ENCODE results near the gene TMEM150B. TPM values are rescaled to one million over a fixed set of nuclear protein-coding genes. Genes with fewer than 3 reads are reported as not detected.

The TMEM150B gene
- total RNA-seq, 1 experiment from 2014 or later = not detected

DNA sequence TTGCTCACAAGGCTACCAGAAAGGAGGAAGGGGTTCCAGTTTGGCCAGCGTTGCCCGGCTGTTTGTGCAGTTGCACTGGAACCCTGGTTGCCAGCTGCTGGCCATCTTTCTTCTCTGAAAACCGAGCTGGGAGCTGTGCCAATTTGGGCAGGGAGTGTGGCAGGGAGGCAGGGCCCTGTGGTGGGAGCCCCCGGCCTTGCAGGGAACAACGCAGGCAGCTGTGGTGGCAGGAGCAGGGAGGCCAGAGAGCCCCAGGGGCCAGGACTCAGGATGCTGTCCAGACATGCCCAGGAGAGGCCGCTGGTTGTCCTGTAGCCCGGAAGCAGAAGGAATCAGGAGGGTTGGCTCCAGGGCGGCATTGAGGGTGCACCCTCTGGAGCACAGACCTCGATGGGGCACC is 19.3 kb upstream of the TMEM150B start:
- Histone ChIP-seq H3K4me2 (ENCODE audit: low read length) (no peak overlapping the region), H3K9ac (ENCODE audit: low read length) (no peak overlapping the region), H3K9me2 (ENCODE audit: insufficient read depth) (no peaks in the 10 kb centered on the region), H3K9me3 (ENCODE audit: control insufficient read depth in 1 of 2, insufficient read depth in 1 of 2, low read depth in 1 of 2, low read length in 2 of 2) (no peaks in the 10 kb centered on the region), H3K36me3 (ENCODE audit: control insufficient read depth in 1 of 2, insufficient read depth in 2 of 2, low read length in 2 of 2) (peaks cover 4 to 5% of the 10 kb centered on the region in 2 experiments; a peak in 3 of 4 replicates), H3K27ac (ENCODE audit: low read depth, low read length) (no peak overlapping the region; the same call in 1 of the 2 replicates), H3K79me2 (ENCODE audit: insufficient read depth, low read length) (peaks cover 9% of the 10 kb centered on the region; the same call in 1 of the 2 replicates), H3K27me3 (ENCODE audit: insufficient read depth, low read length) (no peaks in the 10 kb centered on the region), H3K4me3 (replicated peaks in 1 of 2; ENCODE audit: low read depth in 1 of 2, low read length in 2 of 2) (no peak overlapping the region), H3K4me1 (ENCODE audit: control insufficient read depth in 1 of 2, insufficient read depth in 2 of 2, low read length in 2 of 2) (peaks cover 10 to 34% of the 10 kb centered on the region in 2 experiments; a peak in 3 of 4 replicates), H4K20me1 (ENCODE audit: insufficient read depth) (no peaks in the 10 kb centered on the region), H2AFZ (ENCODE audit: low read depth, low read length, poor library complexity, severe bottlenecking) (no peak overlapping the region)
- no peak for ATAC-seq
- DNase-seq (ENCODE audit: low read depth, low spot score) = no peak
- CTCF ChIA-PET = no interaction called here
- POLR2A ChIA-PET = no interaction called here
- RAD21 ChIA-PET (ENCODE audit: low non-redundant PET in 1 of 2, low total read pairs in 2 of 2, uncharacterized antibody in 2 of 2, unreplicated experiment in 2 of 2) = no interaction called here
- TF ChIP-seq FOSL1 (IDR thresholded peaks at IDR 0.05; ENCODE audit: low read depth) = no peak
- TF ChIP-seq RAD21 (IDR thresholded peaks at IDR 0.05; ENCODE audit: low read depth) = no peak
- no peak for TF ChIP-seq CTCF (IDR thresholded peaks at IDR 0.05 in 2 of 3, conservative IDR thresholded peaks at IDR 0.05 in 1 of 3; ENCODE audit: borderline replicate concordance in 1 of 3, insufficient read depth in 1 of 3, low read depth in 2 of 3, low read length in 2 of 3)
- no peak for TF ChIP-seq JUND (IDR thresholded peaks at IDR 0.05)
- no TSS peak for BruUV-seq (replicated peaks)
- intact Hi-C loops (cut with micrococcal nuclease) = no loop called here

DNA sequence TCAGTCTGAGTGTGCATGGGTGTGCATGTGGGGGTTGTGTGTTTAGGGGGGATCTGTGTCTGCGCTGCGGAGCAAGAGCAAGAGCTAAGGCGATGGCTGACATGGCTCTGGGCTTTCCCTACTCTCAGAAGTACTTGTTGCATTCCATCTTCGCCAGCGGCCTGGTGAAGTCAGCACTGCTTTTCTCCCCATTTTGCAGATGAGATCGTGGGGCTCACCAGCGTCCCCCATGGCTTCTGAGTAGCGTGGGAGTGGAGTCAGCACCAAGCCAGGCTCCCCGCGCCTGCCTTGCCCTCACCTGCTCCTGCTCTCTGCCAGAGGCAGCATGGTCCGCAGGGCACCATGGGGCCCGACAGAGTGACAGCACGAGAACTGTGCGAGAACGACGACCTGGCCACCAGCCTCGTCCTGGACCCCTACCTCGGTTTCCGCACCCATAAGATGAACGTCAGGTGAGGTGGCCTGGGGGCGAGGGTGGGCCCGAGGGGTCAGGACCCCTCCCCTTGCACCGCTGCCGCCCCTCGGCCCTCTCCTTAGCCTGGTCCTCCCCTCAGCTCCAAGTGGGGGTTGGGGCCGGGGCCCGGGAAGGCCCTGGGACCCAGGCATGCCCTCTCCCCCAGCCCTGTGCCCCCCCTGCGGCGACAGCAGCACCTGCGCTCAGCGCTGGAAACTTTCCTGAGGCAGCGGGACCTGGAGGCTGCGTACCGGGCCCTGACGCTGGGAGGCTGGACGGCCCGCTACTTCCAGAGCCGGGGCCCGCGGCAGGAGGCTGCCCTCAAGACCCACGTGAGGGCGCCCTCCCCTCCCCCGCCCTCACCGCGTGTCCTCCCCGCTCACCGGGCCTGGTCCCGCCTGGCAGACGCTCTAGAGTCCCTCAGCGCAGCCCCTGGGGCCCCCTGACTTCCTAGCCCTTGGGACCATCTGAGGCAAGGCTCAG is 16.7 kb upstream of the TMEM150B start:
- peaks cover 17 to 48% of the 10 kb centered on the region in 2 experiments for H3K4me1 ChIP-seq (ENCODE audit: control insufficient read depth in 1 of 2, insufficient read depth in 2 of 2, low read length in 2 of 2)
- peak overlapping the region; percentile 85; the same call in 1 of the 2 replicates for H3K9ac ChIP-seq (ENCODE audit: low read length)
- POLR2A ChIA-PET = no interaction called here
- peaks cover 9% of the 10 kb centered on the region; the same call in 1 of the 2 replicates for H3K79me2 ChIP-seq (ENCODE audit: insufficient read depth, low read length)
- H3K27me3 ChIP-seq (ENCODE audit: insufficient read depth, low read length) = no peaks in the 10 kb centered on the region
- no peaks in the 10 kb centered on the region for H3K9me3 ChIP-seq (ENCODE audit: control insufficient read depth in 1 of 2, insufficient read depth in 1 of 2, low read depth in 1 of 2, low read length in 2 of 2)
- H2AFZ ChIP-seq (ENCODE audit: low read depth, low read length, poor library complexity, severe bottlenecking) = no peak overlapping the region
- RAD21 ChIA-PET (ENCODE audit: low non-redundant PET in 1 of 2, low total read pairs in 2 of 2, uncharacterized antibody in 2 of 2, unreplicated experiment in 2 of 2) = no interaction called here
- peaks cover 4 to 5% of the 10 kb centered on the region in 2 experiments; a peak in 3 of 4 replicates for H3K36me3 ChIP-seq (ENCODE audit: control insufficient read depth in 1 of 2, insufficient read depth in 2 of 2, low read length in 2 of 2)
- no peaks in the 10 kb centered on the region for H4K20me1 ChIP-seq (ENCODE audit: insufficient read depth)
- peak overlapping the region; percentile 16 to 74; a peak in 3 of 4 replicates for H3K4me3 ChIP-seq (replicated peaks in 1 of 2; ENCODE audit: low read depth in 1 of 2, low read length in 2 of 2)
- ATAC-seq = no peak
- CTCF ChIA-PET = no interaction called here
- H3K27ac ChIP-seq (ENCODE audit: low read depth, low read length) = no peak overlapping the region
- BruUV-seq (replicated peaks) = TSS peak; percentile 65
- no peaks in the 10 kb centered on the region for H3K9me2 ChIP-seq (ENCODE audit: insufficient read depth)
- no peak for DNase-seq (ENCODE audit: low read depth, low spot score)
- intact Hi-C loops (cut with micrococcal nuclease) = no loop called here
- peak overlapping the region; percentile 98 for H3K4me2 ChIP-seq (ENCODE audit: low read length)
- TF ChIP-seq ELF1 (IDR thresholded peaks at IDR 0.05; ENCODE audit: borderline replicate concordance, low read depth) (no peak), RAD21 (IDR thresholded peaks at IDR 0.05; ENCODE audit: low read depth) (no peak), JUND (IDR thresholded peaks at IDR 0.05) (no peak), SRF (IDR thresholded peaks at IDR 0.05; ENCODE audit: low read depth) (no peak), YY1 (IDR thresholded peaks at IDR 0.05; ENCODE audit: extremely low read depth, insufficient replicate concordance, low read depth, low read length) (no peak), REST (IDR thresholded peaks at IDR 0.05; ENCODE audit: low read depth) (no peak), CBX3 (IDR thresholded peaks at IDR 0.05; ENCODE audit: low read depth) (no peak), ZNF274 (IDR thresholded peaks at IDR 0.05; ENCODE audit: low read depth, low read length) (no peak), ATF3 (IDR thresholded peaks at IDR 0.05) (no peak)

Data from HCT116 (cell line).